CD4-positive, alpha-beta T cell treated with Interleukin-21 for 1 hour (primary cell): Measurements from ENCODE around the gene STAB1.

Experiments
- DNase-seq: peaks from one replicate; pipeline ENCODE4 v3.0.0-alpha.2; 2020

STAB1 gene

GRCh38 chr3:52494886-52495495 lies at the start of gene STAB1:
TSS of gene STAB1 (plus strand) at chr3:52495338. CDS start at chr3:52495414, 76 bp downstream.
- DNase-seq = no peak

GRCh38 chr3:52446042-52446441 lies 49.1 kb upstream of the STAB1 start:
- no peak for DNase-seq

- DNase-seq = peak; percentile 82
Observed at GRCh38 chr3:52446631-52447511, 48.3 kb upstream of the STAB1 start.

GRCh38 chr3:52447512-52448355 lies 47.4 kb upstream of the STAB1 start:
- no peak for DNase-seq

GRCh38 chr3:52450489-52451236 lies 44.5 kb upstream of the STAB1 start:
- DNase-seq = no peak

- DNase-seq = no peak
Observed at GRCh38 chr3:52451237-52452083, 43.7 kb upstream of the STAB1 start.

- no peak for DNase-seq
Observed at GRCh38 chr3:52452126-52452525, 43.0 kb upstream of the STAB1 start.

- DNase-seq = no peak
Observed at GRCh38 chr3:52452570-52453221, 42.4 kb upstream of the STAB1 start.

- no peak for DNase-seq
Observed at GRCh38 chr3:52453496-52454249, 41.5 kb upstream of the STAB1 start, which contains the start of gene TNNC1. TSS of gene TNNC1 (minus strand) at chr3:52454041. CDS start at chr3:52454015, 26 bp downstream.

GRCh38 chr3:52454250-52454937 lies 40.7 kb upstream of the STAB1 start:
- peak; percentile 9 for DNase-seq

- no peak for DNase-seq
Observed at GRCh38 chr3:52454938-52455282, 40.2 kb upstream of the STAB1 start.

GRCh38 chr3:52455283-52456168 lies 39.6 kb upstream of the STAB1 start, which contains the start of gene NISCH:
TSS of gene NISCH (plus strand) at chr3:52455604. CDS start at chr3:52455642, 38 bp downstream.
- DNase-seq = peak; percentile 97

- DNase-seq = no peak
Observed at GRCh38 chr3:52456169-52456799, 38.9 kb upstream of the STAB1 start.

- DNase-seq = no peak
Observed at GRCh38 chr3:52456800-52457183, 38.3 kb upstream of the STAB1 start.

GRCh38 chr3:52458031-52458760 lies 36.9 kb upstream of the STAB1 start:
- no peak for DNase-seq

GRCh38 chr3:52458770-52459545 lies 36.2 kb upstream of the STAB1 start:
- DNase-seq = no peak
